GM12875 (cell line): ENCODE measurements around the gene SCUBE1.

Experiments used
- H3K4me3 ChIP-seq: one replicate; pipeline ENCODE4 v1.5.1; 2011; ENCODE audit warnings: low read depth, low read length, control low read depth
- TF ChIP-seq, protein P1 (sequence below): IDR thresholded peaks from 2 replicates; pipeline ENCODE4 v1.5.1; 2011; ENCODE audit warnings: low read depth, mild to moderate bottlenecking, control low read depth, inconsistent platforms, low read length, moderate library complexity, borderline replicate concordance; ENCODE audit not compliant: insufficient read depth

The SCUBE1 gene

DNA sequence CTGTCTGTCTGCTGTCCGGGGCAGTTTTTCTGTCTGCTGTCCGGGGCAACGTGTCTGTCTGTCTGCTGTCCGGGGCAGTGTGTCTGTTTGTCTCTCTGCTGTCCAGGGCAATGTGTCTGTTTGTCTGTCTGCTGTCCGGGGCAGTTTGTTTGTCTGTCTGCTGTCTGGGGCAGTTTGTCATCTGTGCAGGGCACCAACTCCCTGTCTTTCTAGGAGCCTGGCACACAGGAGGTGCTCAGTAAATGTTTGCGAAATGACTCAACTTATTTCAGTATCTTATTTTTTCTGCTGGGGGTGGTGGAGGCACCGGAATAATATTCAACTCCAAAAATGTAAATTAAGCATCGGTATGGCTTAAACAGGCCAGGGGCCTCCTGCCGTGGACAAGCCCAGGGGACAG lies 144.2 kb downstream of the SCUBE1 start:
- H3K4me3 ChIP-seq, result no peak overlapping the region
- TF ChIP-seq, protein P1, sequence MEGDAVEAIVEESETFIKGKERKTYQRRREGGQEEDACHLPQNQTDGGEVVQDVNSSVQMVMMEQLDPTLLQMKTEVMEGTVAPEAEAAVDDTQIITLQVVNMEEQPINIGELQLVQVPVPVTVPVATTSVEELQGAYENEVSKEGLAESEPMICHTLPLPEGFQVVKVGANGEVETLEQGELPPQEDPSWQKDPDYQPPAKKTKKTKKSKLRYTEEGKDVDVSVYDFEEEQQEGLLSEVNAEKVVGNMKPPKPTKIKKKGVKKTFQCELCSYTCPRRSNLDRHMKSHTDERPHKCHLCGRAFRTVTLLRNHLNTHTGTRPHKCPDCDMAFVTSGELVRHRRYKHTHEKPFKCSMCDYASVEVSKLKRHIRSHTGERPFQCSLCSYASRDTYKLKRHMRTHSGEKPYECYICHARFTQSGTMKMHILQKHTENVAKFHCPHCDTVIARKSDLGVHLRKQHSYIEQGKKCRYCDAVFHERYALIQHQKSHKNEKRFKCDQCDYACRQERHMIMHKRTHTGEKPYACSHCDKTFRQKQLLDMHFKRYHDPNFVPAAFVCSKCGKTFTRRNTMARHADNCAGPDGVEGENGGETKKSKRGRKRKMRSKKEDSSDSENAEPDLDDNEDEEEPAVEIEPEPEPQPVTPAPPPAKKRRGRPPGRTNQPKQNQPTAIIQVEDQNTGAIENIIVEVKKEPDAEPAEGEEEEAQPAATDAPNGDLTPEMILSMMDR, result no peak

DNA sequence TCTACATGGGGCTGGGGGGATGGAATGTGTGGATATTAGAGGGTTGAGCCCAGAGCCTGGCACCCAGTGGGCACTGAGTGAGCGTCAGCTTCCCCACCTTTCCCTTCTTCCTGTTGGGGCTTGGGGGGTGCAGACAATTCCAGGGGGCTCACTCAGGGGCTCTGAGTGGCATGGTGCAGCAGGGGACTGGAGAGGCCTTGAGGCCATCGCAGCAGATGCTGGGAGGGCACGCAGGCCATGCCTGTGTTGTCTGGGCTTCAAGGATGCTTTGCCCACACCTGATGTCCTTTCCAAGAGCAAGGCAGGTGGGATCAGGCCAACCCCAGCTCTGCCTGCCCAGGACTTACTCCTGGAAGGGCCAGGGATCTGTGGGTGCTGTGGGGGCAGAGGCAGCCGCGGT lies 145.0 kb downstream of the SCUBE1 start:
- TF ChIP-seq, protein P1, result no peak
- no peak overlapping the region for H3K4me3 ChIP-seq

DNA sequence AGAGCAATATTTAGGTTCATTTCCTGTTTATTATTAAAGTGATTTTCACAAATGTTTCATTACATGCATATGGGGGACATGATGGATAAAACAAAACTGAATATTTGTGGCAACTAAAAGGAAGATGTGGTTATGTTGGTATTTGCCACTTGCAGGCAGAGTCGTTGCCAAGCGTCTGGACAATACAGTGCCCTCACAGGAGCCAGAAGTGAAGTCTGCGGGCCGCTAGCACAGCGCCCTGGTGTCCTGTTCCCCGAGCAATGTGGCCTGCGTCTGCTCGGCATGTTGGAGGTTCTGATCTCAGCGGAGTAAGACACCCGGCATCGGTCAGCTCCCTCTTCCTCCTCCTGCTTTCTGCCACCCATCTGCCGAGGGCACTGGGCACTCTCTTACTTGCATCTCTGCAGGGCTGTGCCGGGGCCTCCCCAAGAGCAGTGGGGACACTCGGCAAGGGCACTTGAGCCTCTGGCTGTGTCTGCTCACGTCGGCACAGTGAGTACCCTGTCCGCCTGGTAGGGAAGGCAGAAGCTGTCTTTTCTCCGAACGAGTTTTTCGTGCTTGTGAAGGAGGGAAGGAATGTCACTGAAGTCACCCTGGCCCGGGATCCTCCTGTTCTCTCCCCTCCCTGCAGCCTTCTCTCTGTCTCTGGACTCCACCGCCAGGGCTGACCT lies 145.8 kb downstream of the SCUBE1 start:
- TF ChIP-seq, protein P1, result no peak
- H3K4me3 ChIP-seq, result no peak overlapping the region

DNA sequence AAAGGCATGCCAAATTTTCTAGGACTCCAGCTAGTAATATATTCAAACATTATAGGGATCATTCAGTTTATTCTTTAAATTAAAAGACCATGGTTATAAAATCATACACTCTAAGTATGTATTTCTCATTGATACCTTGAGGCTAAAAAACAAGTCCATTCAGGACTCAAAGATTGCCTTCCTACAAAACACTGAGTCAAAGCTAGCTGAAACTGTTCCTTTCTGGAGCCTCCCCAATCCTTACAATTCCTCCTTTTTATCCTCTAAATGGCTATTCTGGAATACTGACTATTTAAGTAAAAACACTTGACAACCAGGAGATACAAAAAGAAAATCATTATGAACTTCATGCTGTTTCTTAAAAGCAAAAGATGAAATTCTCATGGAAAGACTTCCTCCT lies 151.3 kb downstream of the SCUBE1 start:
- TF ChIP-seq, protein P1, result no peak
- H3K4me3 ChIP-seq, result no peak overlapping the region

DNA sequence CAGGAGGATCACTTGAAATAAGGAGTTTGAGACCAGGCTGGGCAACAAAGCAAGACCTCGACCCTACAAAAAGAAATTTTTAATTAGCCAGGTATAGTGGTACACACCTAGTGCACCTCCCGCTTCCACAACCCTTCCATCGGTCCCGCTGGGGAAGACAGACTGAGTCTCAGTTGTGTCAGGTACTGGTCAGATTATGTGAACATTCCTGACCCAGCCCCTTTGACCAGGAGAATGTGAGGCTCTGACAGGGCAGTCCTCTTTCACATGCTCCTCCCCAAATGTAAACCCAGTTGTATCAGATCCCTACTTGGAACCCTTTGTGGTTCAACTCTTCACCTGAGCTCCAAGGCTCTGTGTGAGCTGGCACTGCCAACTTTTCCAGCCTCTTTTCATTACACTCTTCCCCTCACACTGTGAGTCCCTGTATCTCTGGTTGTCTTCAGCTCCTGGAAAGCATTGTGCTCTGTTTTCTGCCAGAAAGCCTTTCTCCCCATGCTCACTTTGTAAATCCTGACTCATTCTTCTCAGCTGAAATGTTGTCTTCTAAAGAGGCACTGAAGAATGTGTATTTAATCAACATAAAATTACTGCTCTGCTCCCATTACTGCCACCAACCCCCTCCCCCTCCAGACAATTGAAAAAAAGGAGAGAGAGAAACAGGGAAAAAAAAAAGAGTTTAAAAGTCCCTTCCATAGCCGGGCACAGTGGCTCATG lies 154.2 kb downstream of the SCUBE1 start:
- H3K4me3 ChIP-seq, result no peak overlapping the region
- TF ChIP-seq, protein P1, result no peak

DNA sequence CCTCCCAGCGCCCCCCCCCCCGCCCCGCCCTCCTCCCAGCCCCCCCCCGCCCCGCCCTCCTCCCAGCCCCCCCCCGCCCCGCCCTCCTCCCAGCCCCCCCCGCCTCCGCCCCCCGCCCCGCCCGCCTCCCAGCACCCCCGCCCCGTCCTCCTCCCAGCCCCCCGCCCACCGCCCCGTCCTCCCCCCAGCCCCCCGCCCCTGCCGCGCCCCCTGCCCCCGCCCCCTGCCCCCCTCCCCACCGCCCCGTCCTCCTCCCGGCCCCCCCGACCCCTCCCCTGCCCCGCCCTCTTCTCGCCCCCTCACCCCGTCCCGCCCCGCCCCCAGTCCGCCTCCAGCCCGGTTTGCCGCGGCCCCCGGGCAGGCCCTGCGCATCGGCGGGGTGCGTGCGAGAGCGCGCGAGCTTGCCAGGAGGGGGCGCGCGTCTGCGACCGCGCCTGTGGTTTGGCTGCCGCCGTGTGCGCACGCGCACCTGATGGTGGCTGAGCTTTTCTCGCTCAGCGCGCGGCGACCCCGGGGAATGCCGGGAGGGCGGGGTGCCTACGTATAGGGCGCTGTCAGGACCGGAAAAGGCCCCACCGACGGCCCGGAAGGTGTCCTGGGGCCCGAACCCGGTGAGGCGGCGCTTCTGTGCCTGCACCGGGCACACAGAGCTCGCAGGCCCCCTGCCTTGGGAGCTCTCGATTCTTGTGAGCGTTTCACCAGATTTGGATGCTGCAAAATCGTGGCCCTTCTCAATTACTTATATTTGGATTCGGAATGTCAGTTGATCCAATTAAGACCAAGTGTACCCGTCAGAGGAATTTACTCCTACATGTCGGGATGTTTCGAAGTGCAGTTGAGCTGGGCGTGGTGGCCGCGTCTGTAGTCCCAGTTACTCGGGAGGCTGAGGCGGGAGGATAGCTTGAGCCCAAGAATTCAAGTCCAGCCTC lies 155.7 kb downstream of the SCUBE1 start:
- peak overlapping the region; percentile 79 for H3K4me3 ChIP-seq
- TF ChIP-seq, protein P1, result peak; percentile 89
